ENCODE data around the gene HDAC4.

HDAC4 gene

DNA sequence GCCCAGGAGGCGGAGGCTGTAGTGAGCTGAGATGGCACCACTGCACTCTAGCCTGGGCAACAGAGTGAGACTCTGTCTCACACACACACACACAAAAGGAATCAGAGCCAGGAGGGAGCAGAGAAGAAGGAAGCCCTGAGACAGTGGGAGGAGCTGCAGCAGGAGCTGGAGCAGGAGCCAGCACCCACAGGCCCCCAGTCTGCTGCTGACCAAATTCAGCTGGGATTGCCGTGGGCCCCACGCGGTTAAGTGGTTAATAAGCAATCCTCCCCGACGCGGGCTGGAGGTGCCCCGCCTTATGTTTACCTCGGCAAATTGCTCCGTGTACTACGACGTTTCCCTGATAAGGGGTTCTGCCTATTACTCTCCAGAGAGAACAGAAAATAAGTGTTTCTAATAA, 287.6 kb downstream of the HDAC4 start:
- Histone ChIP-seq H3K9ac (ENCODE audit: low read depth, low read length) (no peak overlapping the region), H3K4me1 (ENCODE audit: control insufficient read depth, insufficient read depth, low read length) (no peaks in the 10 kb centered on the region), H3K27me3 (ENCODE audit: control insufficient read depth, insufficient read depth, low read length) (no peaks in the 10 kb centered on the region), H3K9me3 (ENCODE audit: control insufficient read depth, insufficient read depth, low read length) (no peaks in the 10 kb centered on the region), H3K4me3 (ENCODE audit: low read depth, low read length) (no peak overlapping the region), H3K36me3 (ENCODE audit: control insufficient read depth, insufficient read depth, low read length) (peaks cover 17% of the 10 kb centered on the region)

DNA sequence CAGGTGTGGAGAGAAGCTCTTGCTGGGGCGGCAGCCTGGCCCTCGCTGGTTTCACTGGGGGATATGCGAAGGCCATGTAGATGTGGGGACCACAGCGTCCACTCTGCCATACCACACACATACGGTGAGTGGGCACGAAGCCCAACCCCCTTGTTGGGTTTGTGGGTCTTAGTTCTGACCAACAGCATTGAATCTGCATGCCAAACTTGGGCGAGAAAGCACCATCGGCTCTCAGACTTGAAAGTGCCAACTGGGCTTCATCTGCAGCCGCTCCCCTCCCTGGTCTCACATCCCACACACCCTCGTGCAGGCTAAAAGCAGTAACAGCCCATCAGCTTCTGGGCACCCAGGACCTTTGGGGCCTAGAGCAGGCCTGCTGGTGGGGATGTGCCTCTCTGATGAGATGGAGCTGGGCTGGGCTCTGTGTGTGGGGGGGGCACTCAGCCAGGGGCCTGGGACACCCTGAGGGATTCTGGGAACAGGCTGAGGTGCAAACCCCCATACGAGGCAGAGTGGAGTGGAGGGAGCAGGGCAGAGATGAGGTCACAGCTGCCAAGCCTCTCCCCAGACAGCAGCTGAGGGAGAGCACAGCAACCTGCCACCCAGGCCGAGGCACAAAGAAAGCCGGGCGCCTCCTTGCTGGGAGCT, 288.6 kb downstream of the HDAC4 start:
- no peaks in the 10 kb centered on the region for H3K4me1 ChIP-seq (ENCODE audit: control insufficient read depth, insufficient read depth, low read length)
- H3K36me3 ChIP-seq (ENCODE audit: control insufficient read depth, insufficient read depth, low read length): peaks cover 21% of the 10 kb centered on the region
- H3K9me3 ChIP-seq (ENCODE audit: control insufficient read depth, insufficient read depth, low read length): no peaks in the 10 kb centered on the region
- H3K9ac ChIP-seq (ENCODE audit: low read depth, low read length): no peak overlapping the region
- H3K27me3 ChIP-seq (ENCODE audit: control insufficient read depth, insufficient read depth, low read length): no peaks in the 10 kb centered on the region
- H3K4me3 ChIP-seq (ENCODE audit: low read depth, low read length): no peak overlapping the region

DNA sequence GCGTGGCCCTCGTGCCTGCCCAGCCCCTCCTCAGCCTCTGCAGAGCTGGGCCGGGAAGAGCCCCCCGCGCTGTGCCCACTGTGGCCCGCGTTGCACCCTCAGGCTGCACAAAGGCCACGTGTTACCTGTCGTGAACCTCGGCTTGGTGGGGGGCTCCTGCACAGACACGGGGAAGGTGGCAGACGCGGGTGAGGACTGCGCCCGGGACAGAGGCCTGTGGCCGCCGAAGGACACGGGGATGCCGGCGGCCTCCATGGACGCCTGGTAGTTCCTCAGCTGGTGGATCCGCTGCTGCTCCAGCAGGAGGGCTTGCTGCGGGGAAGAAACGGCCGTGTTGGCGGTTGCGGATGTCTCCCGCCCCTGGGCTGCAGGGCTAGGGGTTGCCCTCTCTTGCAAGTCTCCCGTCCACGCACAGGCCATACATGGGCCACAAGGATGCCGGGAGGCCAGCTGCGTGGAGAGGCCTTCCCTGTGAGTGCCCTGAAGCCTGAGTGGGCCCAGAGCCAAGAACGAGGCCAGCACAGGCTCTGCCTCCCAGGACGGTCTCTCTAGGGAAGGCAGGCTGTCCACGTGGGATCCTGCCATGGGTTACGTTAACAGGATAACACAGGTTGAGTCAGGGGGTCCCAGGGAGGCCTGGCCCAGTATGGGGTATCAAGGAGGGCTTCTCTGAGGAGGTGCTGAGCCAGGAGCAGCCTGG, 289.3 kb downstream of the HDAC4 start:
- Histone ChIP-seq H3K36me3 (ENCODE audit: control insufficient read depth, insufficient read depth, low read length) (peaks cover 21% of the 10 kb centered on the region), H3K27me3 (ENCODE audit: control insufficient read depth, insufficient read depth, low read length) (no peaks in the 10 kb centered on the region), H3K4me1 (ENCODE audit: control insufficient read depth, insufficient read depth, low read length) (no peaks in the 10 kb centered on the region), H3K9me3 (ENCODE audit: control insufficient read depth, insufficient read depth, low read length) (no peaks in the 10 kb centered on the region), H3K9ac (ENCODE audit: low read depth, low read length) (no peak overlapping the region), H3K4me3 (ENCODE audit: low read depth, low read length) (no peak overlapping the region)

DNA sequence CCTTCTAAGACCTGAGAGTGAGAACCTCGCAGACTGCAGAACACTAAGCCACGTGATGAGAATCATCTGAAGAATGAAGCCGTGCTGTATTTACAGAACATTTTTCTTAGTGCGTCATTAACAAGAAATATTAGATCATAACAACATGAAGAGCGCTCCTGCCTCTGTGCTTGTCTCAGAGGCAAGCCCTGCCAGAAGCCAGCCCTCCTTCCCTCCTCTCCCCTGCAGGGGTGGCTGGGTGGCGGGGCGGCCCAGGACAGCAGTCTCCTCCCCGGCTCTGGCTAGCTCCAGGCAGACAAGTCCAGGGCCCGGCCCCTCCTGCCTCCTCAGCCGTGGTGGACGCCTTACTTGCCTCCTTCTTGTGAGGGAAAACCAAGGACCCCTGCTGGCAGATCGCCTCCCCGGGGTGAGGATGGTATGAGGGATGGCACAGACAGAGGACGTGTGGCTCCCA, 290.2 kb downstream of the HDAC4 start:
- no peak overlapping the region for H3K9ac ChIP-seq (ENCODE audit: low read depth, low read length)
- no peaks in the 10 kb centered on the region for H3K4me1 ChIP-seq (ENCODE audit: control insufficient read depth, insufficient read depth, low read length)
- H3K4me3 ChIP-seq (ENCODE audit: low read depth, low read length): no peak overlapping the region
- H3K36me3 ChIP-seq (ENCODE audit: control insufficient read depth, insufficient read depth, low read length): peaks cover 21% of the 10 kb centered on the region
- H3K9me3 ChIP-seq (ENCODE audit: control insufficient read depth, insufficient read depth, low read length): no peaks in the 10 kb centered on the region
- no peaks in the 10 kb centered on the region for H3K27me3 ChIP-seq (ENCODE audit: control insufficient read depth, insufficient read depth, low read length)

DNA sequence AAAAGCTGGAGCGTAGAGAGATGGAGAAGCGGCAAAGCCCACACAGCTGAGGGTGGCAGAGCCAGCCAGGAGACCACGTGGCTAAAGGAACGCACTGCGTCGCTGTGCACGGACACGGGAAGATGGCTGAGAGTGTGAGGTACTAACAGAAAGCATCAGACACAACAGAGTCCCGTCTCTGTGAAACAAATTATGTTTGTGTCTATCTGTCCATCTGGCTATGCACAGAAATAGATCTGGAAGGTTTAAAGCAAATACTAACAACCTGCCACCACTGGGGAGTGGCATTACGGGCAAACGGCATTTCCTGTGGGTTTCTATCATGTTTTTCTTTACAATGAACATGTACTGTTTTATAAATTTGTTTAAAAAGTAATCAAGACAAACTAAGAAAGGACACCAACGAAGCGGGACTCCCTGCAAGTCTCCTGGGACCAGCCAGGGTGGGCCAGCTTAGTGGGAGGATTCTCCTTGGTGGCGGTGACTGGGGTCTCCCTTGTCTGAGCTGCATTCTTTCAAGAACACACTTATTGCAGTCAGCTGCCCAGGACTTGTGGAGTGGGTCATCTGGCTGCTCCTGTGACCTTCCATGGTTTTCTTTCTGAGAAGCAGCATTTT, 290.8 kb downstream of the HDAC4 start:
- Histone ChIP-seq H3K4me3 (ENCODE audit: low read depth, low read length) (no peak overlapping the region), H3K9me3 (ENCODE audit: control insufficient read depth, insufficient read depth, low read length) (no peaks in the 10 kb centered on the region), H3K4me1 (ENCODE audit: control insufficient read depth, insufficient read depth, low read length) (no peaks in the 10 kb centered on the region), H3K36me3 (ENCODE audit: control insufficient read depth, insufficient read depth, low read length) (peaks cover 24% of the 10 kb centered on the region), H3K27me3 (ENCODE audit: control insufficient read depth, insufficient read depth, low read length) (no peaks in the 10 kb centered on the region), H3K9ac (ENCODE audit: low read depth, low read length) (no peak overlapping the region)

DNA sequence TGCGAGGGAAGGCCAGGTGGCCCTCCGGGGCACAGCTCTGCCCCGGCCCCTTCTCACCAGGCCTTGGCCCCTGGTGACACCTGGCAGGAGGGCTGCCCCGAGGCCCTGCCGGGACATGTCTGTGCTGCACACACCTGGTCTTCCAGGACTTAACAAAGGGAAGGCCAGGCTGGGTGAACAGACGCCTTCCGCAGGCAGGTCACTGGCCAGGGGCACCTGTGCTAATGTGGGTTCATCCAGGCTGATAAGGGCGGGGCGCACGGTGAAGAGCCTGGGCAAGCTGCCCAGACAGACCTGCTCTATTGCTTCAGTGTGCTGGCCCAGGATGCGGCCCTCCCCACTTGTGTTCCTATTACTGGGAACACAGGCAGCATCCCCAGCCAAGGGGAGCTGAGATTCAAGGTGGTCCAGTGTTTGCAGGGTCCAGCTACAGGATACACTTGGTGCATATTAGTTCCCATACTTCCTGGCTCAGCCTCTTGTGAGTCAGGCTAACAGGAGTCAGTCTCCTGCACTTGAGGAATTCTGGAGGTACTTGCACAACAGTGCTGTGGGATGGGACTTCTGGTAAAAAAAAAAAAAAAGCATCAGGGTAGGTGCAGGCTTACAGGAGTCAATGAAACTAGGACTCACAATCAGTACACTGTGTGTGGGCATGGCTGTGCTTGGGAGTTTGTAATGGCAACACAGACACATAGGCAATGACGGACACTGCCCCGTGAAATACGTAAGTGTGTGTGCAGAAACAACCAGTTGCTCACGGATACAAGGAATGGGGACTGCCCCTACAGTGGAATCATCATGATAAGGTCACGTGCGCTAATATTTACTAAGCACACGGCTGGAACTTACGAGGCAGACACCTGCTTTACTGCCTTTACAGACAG, 291.5 kb downstream of the HDAC4 start:
- Histone ChIP-seq H3K27me3 (ENCODE audit: control insufficient read depth, insufficient read depth, low read length) (no peaks in the 10 kb centered on the region), H3K4me3 (ENCODE audit: low read depth, low read length) (no peak overlapping the region), H3K9me3 (ENCODE audit: control insufficient read depth, insufficient read depth, low read length) (no peaks in the 10 kb centered on the region), H3K36me3 (ENCODE audit: control insufficient read depth, insufficient read depth, low read length) (peaks cover 24% of the 10 kb centered on the region), H3K9ac (ENCODE audit: low read depth, low read length) (no peak overlapping the region), H3K4me1 (ENCODE audit: control insufficient read depth, insufficient read depth, low read length) (no peaks in the 10 kb centered on the region)

DNA sequence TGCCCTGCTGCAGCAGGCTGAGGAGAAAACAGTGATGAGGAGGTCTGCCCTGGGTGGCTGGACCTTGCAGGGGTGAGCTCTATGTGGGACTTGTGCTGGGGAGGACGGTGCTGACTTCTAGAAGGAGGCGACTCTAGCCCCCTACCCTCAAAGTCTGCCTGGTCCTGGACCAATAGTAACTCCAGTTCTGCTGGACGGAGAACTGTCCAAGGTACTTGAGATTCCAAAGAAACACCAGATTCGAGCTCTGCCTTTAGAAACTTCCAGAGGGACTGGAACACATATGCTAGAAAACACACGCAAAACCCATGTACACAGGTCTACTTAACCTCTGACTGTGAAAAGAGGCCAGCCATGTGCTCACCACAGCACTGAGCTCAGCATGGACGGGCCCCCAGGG, 292.4 kb downstream of the HDAC4 start:
- Histone ChIP-seq H3K9me3 (ENCODE audit: control insufficient read depth, insufficient read depth, low read length) (no peaks in the 10 kb centered on the region), H3K9ac (ENCODE audit: low read depth, low read length) (no peak overlapping the region), H3K27me3 (ENCODE audit: control insufficient read depth, insufficient read depth, low read length) (no peaks in the 10 kb centered on the region), H3K36me3 (ENCODE audit: control insufficient read depth, insufficient read depth, low read length) (peaks cover 24% of the 10 kb centered on the region), H3K4me1 (ENCODE audit: control insufficient read depth, insufficient read depth, low read length) (no peaks in the 10 kb centered on the region), H3K4me3 (ENCODE audit: low read depth, low read length) (no peak overlapping the region)

DNA sequence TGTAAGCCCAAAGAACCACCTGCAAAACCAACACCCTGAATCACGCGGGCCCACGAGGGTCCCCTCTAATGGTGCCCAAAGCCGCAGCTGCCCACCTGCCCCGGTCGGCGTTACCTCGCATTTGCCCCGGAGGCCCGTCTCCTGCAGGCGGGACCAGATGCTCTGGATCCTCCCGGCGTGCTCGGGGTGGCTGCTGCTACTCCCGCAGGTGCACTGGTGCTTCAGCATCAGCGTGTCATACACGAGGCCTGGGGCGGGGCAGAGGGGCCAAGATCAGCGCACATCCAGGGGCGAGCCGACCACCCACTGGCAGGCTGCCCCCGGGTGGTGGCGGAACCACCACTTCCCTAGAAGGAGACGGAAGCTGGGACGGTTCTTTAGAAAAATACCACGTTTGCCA, 292.9 kb downstream of the HDAC4 start:
- Histone ChIP-seq H3K4me1 (ENCODE audit: control insufficient read depth, insufficient read depth, low read length) (no peaks in the 10 kb centered on the region), H3K9ac (ENCODE audit: low read depth, low read length) (no peak overlapping the region), H3K36me3 (ENCODE audit: control insufficient read depth, insufficient read depth, low read length) (peaks cover 24% of the 10 kb centered on the region), H3K27me3 (ENCODE audit: control insufficient read depth, insufficient read depth, low read length) (no peaks in the 10 kb centered on the region), H3K4me3 (ENCODE audit: low read depth, low read length) (no peak overlapping the region), H3K9me3 (ENCODE audit: control insufficient read depth, insufficient read depth, low read length) (no peaks in the 10 kb centered on the region)

DNA sequence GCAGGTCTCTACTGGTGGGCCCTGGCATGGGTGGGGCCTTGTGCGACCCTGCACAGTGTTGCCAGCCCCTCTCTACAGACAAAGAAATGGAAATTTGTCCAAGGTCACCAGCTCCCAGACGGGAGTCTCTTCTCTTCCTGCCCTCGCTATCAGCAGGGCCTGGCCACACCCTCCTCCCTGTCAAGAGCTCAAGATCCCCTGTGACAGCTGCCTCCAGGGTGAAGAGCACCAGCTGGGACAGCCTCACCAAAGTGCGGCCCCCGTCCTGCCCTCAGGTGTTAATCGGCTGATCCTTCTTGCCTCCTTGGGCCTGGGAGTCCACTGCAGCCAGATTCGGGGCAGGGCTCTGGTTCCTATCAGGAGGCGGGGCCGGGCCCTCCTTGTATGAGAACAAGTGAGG, 293.9 kb downstream of the HDAC4 start:
- Histone ChIP-seq H3K9ac (ENCODE audit: low read depth, low read length) (no peak overlapping the region), H3K4me3 (ENCODE audit: low read depth, low read length) (no peak overlapping the region), H3K36me3 (ENCODE audit: control insufficient read depth, insufficient read depth, low read length) (peaks cover 28% of the 10 kb centered on the region)

DNA sequence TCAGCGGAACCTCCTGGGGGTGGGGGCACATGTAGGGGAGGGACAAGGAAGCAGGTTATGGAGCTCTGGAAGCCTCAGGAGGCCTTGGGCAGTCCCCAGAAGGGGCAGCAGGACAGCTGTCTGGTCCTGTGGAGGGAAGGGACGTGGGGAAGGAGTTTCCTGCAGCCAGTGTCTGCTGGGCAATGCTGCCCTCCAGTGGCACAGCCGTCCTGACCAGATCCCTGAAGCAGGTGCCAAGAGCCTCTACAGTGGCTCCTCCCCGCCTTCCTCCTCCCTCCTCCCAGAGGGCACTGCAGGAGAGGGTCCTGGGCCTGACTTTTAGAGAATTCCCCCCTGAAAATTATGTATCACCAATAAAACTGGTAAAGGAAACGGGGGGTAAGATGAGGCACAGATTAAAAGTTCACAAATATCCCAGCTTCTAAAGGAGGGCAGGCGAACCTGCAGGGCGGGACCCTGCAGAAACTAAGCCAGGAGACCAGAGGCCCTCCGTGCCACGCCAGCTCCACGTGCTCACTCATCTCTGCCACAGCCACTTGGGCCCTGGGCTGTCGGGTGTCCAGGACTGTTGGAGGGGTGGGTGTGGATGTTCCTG, 294.4 kb downstream of the HDAC4 start:
- no peaks in the 10 kb centered on the region for H3K4me1 ChIP-seq (ENCODE audit: control insufficient read depth, insufficient read depth, low read length)
- no peak overlapping the region for H3K9ac ChIP-seq (ENCODE audit: low read depth, low read length)
- H3K36me3 ChIP-seq (ENCODE audit: control insufficient read depth, insufficient read depth, low read length): peaks cover 27% of the 10 kb centered on the region
- no peaks in the 10 kb centered on the region for H3K27me3 ChIP-seq (ENCODE audit: control insufficient read depth, insufficient read depth, low read length)
- no peak overlapping the region for H3K4me3 ChIP-seq (ENCODE audit: low read depth, low read length)
- H3K9me3 ChIP-seq (ENCODE audit: control insufficient read depth, insufficient read depth, low read length): no peaks in the 10 kb centered on the region

More for the DNA sequence above, 293.9 kb downstream of the HDAC4 start:
- Histone ChIP-seq H3K4me1 (ENCODE audit: control insufficient read depth, insufficient read depth, low read length) (no peaks in the 10 kb centered on the region), H3K27me3 (ENCODE audit: control insufficient read depth, insufficient read depth, low read length) (no peaks in the 10 kb centered on the region), H3K9me3 (ENCODE audit: control insufficient read depth, insufficient read depth, low read length) (no peaks in the 10 kb centered on the region)

DNA sequence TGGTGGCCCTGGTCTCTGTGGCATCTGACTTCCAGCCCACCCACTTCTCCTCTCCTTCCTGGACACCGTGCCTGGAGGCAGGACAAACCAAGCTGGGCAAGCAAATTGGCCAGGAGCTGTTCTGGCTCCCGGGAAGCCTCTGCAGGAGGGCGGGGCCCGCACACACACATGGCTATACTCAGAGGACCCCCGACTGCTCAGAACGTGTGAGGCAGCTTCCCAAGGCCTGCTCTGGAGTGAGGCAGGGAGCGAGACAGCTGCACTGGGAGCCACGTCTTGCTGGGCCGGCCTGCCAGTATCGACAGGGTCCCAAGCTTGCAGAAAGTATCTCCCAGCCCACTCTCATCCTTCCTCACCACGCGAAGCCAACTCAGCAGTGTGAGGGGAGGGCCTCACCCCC, 295.6 kb downstream of the HDAC4 start:
- Histone ChIP-seq H3K36me3 (ENCODE audit: control insufficient read depth, insufficient read depth, low read length) (peaks cover 24% of the 10 kb centered on the region), H3K9ac (ENCODE audit: low read depth, low read length) (no peak overlapping the region), H3K27me3 (ENCODE audit: control insufficient read depth, insufficient read depth, low read length) (no peaks in the 10 kb centered on the region), H3K4me3 (ENCODE audit: low read depth, low read length) (no peak overlapping the region), H3K9me3 (ENCODE audit: control insufficient read depth, insufficient read depth, low read length) (no peaks in the 10 kb centered on the region), H3K4me1 (ENCODE audit: control insufficient read depth, insufficient read depth, low read length) (no peaks in the 10 kb centered on the region)

All from iPS-15b (cell line).